Measurements from ENCODE around the gene KLHL1. TPM values are rescaled to one million over a fixed set of nuclear protein-coding genes. Genes with fewer than 3 reads are reported as not detected.

The KLHL1 gene
- total and polyA plus RNA-seq, 2 of the 13 experiments (the other 11 are each of a cell fraction or from before 2014, with no cell fraction given): 0.01 TPM; not detected in 1

DNA sequence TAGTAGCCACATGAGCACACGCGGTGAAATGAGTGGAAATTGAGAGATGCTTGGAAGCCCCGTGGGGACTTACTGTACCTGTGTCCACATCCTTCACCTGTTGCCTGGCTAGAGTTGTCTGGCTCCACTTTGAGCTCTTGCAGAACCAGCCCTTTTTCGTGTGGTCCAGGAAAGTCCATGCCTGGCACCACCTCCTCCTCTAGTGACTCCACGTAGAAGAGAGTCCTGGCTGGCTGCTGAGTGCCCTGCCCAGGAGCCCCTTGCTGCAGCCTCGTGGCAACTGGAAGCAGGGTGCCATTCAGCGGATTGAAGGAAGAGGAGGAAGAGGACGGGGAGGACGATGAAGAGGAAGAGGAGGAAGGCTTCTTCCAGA is 1.1 kb downstream of the KLHL1 start (continued):
- TF ChIP-seq, protein P1, sequence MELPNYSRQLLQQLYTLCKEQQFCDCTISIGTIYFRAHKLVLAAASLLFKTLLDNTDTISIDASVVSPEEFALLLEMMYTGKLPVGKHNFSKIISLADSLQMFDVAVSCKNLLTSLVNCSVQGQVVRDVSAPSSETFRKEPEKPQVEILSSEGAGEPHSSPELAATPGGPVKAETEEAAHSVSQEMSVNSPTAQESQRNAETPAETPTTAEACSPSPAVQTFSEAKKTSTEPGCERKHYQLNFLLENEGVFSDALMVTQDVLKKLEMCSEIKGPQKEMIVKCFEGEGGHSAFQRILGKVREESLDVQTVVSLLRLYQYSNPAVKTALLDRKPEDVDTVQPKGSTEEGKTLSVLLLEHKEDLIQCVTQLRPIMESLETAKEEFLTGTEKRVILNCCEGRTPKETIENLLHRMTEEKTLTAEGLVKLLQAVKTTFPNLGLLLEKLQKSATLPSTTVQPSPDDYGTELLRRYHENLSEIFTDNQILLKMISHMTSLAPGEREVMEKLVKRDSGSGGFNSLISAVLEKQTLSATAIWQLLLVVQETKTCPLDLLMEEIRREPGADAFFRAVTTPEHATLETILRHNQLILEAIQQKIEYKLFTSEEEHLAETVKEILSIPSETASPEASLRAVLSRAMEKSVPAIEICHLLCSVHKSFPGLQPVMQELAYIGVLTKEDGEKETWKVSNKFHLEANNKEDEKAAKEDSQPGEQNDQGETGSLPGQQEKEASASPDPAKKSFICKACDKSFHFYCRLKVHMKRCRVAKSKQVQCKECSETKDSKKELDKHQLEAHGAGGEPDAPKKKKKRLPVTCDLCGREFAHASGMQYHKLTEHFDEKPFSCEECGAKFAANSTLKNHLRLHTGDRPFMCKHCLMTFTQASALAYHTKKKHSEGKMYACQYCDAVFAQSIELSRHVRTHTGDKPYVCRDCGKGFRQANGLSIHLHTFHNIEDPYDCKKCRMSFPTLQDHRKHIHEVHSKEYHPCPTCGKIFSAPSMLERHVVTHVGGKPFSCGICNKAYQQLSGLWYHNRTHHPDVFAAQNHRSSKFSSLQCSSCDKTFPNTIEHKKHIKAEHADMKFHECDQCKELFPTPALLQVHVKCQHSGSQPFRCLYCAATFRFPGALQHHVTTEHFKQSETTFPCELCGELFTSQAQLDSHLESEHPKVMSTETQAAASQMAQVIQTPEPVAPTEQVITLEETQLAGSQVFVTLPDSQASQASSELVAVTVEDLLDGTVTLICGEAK (IDR thresholded peaks at IDR 0.05): no peak
- TF ChIP-seq, protein P1 (CRISPR knock-in tag; IDR thresholded peaks at IDR 0.05): no peak
- no peak for TF ChIP-seq ZNF724P (CRISPR knock-in tag; IDR thresholded peaks at IDR 0.05; ENCODE audit: borderline replicate concordance)
- TF ChIP-seq, protein P2, sequence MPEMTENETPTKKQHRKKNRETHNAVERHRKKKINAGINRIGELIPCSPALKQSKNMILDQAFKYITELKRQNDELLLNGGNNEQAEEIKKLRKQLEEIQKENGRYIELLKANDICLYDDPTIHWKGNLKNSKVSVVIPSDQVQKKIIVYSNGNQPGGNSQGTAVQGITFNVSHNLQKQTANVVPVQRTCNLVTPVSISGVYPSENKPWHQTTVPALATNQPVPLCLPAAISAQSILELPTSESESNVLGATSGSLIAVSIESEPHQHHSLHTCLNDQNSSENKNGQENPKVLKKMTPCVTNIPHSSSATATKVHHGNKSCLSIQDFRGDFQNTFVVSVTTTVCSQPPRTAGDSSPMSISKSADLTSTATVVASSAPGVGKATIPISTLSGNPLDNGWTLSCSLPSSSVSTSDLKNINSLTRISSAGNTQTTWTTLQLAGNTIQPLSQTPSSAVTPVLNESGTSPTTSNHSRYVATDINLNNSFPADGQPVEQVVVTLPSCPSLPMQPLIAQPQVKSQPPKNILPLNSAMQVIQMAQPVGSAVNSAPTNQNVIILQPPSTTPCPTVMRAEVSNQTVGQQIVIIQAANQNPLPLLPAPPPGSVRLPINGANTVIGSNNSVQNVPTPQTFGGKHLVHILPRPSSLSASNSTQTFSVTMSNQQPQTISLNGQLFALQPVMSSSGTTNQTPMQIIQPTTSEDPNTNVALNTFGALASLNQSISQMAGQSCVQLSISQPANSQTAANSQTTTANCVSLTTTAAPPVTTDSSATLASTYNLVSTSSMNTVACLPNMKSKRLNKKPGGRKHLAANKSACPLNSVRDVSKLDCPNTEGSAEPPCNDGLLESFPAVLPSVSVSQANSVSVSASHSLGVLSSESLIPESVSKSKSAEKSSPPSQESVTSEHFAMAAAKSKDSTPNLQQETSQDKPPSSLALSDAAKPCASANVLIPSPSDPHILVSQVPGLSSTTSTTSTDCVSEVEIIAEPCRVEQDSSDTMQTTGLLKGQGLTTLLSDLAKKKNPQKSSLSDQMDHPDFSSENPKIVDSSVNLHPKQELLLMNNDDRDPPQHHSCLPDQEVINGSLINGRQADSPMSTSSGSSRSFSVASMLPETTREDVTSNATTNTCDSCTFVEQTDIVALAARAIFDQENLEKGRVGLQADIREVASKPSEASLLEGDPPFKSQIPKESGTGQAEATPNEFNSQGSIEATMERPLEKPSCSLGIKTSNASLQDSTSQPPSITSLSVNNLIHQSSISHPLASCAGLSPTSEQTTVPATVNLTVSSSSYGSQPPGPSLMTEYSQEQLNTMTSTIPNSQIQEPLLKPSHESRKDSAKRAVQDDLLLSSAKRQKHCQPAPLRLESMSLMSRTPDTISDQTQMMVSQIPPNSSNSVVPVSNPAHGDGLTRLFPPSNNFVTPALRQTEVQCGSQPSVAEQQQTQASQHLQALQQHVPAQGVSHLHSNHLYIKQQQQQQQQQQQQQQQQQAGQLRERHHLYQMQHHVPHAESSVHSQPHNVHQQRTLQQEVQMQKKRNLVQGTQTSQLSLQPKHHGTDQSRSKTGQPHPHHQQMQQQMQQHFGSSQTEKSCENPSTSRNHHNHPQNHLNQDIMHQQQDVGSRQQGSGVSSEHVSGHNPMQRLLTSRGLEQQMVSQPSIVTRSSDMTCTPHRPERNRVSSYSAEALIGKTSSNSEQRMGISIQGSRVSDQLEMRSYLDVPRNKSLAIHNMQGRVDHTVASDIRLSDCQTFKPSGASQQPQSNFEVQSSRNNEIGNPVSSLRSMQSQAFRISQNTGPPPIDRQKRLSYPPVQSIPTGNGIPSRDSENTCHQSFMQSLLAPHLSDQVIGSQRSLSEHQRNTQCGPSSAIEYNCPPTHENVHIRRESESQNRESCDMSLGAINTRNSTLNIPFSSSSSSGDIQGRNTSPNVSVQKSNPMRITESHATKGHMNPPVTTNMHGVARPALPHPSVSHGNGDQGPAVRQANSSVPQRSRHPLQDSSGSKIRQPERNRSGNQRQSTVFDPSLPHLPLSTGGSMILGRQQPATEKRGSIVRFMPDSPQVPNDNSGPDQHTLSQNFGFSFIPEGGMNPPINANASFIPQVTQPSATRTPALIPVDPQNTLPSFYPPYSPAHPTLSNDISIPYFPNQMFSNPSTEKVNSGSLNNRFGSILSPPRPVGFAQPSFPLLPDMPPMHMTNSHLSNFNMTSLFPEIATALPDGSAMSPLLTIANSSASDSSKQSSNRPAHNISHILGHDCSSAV (CRISPR knock-in tag; IDR thresholded peaks at IDR 0.05; ENCODE audit: borderline replicate concordance): no peak
